Glomerular visceral epithelial cell (primary cell): Measurements from ENCODE around the gene ITPKC.

ENCODE experiments used
- DNase-seq: peaks from one replicate; pipeline ENCODE4 v3.0.0-alpha.2; 2016; ENCODE audit errors: extremely low spot score

Gene ITPKC

DNA sequence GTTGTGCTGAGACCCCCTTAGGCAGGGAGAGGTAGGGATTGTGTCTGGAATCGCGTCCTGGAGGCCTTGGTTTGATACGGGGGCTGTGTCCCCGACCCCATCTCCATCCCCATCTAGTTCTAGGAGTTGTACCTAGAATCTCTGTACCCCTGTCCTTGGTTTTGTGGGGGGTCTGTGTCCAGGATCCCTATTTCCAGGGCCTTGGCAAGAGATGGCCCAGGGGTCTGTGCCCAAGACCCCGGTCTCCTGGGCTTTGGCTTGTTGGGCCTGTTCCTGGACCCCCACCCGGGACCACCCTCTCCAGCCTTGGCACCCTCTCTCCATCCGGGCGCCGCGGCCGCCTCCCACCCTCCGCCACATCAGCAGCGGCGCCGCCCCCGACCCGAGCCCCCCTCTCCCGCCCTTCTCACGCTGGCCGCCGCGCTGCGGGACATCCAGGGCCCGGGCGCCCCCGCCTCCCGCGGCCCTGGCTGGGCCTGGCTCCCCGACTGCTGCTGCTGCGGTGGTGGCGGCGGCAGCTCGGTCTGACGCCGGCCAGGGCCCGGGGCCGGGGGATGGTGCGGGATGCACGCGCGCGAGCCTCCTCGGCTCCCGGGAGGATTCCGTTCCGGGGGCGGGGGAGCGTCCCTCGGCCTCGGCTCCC, 26.7 kb upstream of the ITPKC start, which contains the start of gene NUMBL:
NUMBL (minus strand) TSS at position 602 of the 643 bp plus-strand sequence; CDS start at position 434, 168 bp downstream.
- DNase-seq = no peak

DNA sequence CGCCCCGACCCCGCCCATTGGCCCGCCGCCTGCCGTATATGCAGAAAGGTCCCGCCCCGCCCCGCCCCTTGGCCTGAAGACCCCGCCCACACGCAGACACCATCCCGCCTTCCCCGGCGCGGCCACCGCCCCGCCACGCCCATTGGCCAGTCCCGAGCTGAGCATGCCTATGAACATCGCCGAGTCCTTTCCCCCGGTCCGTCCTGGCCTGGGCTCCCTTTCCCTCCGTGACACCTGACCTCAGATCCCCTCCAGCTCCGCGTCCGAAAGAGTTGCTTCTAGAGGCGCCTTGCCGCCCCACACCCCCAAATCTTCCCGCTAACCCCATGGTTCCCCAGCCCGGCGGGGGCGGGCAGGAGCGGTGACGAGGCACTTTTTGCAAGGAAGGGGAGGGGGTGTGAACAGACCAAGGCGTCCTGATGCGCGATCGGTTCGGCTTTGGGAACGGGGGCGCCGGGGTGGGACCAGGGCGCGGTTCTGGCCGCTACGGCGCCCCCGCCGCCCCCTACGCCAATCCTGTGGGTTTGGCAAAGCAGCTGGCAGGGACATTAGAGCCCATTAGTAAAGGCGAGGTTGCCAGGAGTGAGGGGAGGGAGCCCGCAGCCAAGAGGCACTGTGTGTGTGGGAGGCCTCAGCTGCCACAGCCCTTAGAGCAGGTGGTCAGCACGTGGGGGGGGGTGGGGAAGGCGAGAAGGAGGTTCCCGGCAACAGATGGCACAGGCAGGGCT, 26.1 kb upstream of the ITPKC start:
- DNase-seq = peak; percentile 95

DNA sequence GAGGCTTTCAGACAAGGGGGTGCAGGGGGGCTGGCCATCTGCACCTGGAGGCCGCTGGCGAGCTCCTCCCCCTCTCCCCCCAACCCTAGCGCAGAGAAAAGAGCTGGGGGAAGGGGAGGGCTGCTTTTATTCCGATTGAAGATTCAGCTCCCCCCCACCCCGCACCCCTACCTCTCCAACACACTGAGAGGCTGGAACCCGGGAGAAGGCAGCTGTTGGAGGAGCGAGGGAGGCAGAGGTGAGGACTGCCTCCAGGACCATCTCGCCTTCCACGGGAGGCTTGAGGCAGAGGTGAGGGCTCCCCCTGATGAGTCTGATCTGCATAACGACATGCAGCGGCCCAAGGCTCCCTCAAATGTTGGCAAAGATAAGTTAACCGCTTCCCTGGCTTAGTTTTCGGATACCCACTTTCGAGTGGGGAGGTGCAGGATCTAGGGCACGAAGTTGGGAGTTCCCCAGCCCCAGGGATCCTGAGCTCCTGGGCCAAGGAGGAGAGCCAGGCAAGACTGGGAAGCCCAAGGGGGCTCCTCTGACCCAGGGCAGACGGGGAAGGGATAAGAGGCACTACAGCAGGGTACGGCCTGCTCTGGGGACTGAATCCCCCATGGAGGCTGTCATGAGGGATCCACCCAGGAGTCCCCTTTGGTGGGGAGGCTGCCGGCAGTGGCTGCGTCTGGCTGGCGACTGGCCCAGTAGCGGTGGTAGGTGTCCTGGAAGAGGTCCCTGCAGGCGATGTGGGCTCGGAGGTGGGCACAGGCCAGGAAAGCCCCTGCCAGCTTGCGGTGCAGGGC, 25.3 kb upstream of the ITPKC start:
- DNase-seq = no peak

DNA sequence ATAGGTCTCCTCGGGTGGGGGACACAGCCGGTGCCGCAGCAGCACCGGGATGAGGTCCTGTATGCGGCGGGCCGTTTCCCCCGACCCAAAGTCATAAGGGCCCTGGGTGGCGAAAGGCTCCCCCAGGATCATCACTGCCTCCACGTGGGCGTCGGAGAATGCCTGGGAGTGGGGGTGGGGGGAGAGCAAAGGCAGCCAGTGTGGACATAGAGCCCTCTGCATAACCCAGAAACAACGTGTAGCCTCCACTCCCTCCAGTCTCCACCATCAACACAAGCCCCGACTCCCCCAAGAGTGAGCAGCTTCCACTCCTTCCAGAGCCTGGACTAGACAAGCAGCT, 24.7 kb upstream of the ITPKC start:
- no peak for DNase-seq

DNA sequence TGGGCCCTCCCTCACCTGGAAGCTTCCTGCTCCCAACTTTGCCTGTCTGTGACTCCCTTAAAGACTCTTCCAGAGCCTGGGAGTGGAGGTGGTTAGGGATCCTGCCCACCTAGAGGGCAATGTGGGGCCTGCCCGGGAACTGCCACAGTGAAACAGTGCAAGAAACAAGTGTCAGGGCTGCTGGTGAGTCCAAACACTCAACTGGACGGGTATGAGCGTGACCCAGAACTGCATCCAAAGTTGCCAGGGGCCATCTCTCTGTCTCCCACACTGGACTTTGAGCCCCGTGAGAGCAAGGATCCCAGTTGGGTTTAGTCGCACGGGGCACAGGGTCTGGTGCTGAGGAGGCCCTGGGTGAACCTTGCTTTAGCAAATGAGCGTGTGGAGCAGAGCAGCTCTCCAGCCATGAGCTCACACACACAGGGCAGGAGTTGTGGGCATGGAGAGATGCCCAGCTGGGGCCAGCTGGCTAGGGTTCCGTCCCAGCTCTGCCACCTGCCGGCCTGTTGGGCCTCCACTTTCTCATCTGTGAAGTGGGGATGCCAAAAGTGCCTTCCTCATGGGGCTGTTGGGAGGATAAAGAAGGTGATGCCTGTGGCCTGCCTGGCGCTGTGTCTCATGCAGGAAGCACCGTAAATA, 23.6 kb upstream of the ITPKC start:
- no peak for DNase-seq

DNA sequence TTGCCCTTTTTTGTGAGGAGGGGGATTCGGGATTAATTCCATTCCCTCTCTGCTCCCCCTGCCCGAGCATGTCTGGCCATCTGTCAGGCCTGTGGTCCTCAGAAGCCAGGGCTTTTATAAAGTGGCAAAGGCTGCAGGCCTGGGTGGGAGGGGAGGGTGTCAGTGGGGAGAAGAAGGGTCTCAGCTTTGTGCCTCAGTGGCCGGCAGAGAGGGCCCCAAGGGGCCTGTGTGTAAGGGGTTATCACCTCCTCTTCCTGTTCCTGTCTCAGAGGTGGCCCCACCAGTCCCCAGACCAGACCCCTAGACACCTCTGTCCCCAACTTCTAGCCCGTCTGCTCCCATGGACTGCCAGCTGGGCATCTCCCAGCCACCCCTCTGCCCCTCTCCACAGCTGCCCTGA, 23.0 kb upstream of the ITPKC start:
- no peak for DNase-seq

DNA sequence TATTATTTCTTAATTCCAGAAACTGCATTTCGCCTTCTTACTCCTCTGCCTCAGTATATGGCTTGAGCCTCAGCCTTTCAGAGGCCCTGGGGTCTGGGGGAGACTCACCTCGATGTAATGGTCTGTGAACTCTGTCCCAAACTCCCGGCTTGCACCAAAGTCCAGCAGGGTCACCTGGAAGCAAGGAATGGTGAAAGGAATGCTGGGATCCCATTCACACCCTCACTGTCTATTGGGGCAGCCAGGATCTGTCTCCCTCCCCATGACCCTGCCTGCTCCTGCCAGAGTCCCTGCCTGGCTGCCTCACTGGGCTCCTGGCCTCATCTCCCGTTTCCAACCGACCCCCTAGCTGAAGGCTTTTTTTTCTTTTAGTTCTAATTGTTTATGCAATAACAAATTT, 21.0 kb upstream of the ITPKC start:
- no peak for DNase-seq

DNA sequence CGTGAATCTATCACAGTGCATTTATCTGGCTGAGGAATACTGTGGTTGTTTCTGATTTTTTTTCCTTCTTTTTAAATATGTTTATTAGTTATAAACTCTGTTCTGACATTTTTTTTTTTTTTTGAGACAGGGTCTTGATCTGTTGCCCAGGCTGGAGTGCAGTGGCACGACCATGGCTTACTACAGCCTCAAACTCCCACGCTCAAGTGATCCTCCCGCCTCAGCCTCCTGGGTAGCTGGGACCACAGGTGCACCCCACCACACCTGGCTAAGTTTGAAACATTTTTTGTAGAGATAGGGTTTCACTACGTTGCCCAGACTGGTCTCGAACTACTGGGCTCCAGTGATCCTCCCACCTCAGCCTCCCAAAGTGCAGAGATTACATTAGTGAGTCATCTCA, 19.9 kb upstream of the ITPKC start:
- no peak for DNase-seq

DNA sequence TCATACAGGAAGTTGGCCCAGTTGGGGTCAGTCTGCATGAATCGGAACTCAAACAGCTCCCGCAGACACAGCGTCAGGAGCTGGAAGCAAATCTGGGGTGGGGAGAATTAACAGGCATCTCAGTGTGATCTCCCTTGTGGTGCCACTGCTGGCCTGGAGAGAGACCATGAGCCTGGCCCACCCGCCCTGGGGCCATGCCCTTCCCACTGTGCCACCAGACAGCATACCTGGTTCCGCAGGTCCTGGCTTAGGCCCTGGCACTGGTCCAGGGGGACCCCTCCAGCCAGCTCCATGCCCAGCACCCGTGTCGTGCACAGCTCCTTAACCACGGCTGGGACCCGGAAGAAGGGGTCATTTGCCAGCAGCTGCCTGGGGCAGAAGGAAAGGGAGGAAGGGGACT, 16.8 kb upstream of the ITPKC start:
- DNase-seq = no peak

DNA sequence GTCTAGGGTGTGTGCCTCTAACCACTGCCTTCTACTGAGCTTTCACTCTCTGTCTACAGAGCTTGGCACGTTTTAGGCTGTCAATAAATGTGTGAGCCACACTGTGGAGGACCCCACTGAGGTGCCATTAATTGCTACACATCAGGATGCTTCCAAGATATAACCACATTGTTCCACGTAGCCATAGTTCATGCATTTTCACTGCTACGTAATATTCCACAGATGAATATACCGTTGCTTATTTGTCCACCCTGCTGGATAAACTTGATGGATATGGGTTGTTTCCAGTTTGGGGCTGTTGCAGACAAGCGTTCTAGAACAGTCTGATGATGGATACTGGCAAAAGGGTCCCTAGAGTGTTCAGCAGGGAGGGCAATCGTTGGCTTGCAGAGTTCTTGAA, 15.2 kb upstream of the ITPKC start:
- no peak for DNase-seq

DNA sequence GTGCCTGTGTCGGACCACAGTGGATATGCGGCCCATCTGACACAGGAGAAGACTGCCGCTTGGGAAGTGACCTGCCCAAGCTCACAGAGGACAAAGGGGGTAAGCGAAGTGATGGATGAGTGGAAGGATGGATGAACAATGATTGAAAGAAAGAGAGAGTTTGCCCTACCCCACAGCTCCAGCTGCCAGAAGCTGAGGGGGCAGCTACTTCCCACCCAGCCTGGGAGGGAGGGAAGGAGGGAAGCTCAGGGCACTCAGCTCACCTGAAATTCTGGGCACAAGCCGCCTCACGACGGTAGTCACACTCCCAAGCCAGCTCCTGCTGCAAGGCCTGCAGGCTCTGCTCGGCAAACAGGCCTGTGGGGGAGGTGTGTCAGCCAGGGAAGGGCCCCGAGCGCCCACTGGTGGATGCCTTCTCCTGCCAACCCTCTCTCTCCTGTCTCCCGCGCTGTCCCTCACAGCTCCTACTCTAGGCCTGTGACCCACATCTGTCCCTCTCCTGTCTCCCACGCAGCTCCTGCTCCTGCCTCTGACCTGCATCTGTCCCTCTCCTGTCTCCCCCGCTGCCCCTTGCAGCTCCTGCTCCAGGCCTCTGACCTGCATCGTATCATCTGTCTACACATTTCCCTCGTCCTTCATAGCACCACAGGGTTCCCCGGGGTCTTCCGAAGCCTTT, 14.4 kb upstream of the ITPKC start:
- no peak for DNase-seq

DNA sequence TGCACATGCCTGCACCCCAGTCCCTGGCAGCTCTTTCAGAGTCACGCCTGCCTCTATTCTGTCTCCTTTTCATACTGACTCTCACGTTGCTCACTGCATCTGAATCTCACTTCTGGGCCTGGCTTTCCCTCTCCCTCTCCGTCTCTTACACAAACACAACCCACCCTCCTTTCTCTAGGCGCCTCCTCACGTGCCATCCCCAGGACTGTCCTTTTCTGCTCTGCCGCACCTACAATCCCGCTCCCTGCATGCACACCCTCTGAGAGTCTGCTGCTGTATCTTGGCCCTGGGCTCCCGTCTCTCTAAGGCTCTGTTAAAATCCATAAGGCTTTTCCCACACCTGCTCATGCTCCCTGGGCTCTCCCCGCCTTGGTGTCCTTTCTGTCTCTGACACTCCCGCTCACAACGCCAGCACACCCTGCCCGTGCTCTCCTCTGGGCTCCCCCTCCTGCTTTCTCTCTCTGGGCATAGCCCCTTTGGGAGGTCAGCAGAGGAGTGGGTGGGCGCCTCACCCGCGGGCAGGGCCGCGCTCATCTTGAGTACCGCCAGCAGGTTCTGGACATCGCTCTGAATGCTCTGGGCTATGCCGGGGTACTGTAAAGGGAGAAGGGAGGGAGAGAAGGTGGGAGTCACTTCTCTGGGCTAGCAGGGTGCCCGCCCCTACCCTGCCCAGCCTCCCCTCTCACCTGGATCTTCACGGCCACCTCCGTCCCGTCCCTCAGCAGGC, 13.7 kb upstream of the ITPKC start:
- no peak for DNase-seq

DNA sequence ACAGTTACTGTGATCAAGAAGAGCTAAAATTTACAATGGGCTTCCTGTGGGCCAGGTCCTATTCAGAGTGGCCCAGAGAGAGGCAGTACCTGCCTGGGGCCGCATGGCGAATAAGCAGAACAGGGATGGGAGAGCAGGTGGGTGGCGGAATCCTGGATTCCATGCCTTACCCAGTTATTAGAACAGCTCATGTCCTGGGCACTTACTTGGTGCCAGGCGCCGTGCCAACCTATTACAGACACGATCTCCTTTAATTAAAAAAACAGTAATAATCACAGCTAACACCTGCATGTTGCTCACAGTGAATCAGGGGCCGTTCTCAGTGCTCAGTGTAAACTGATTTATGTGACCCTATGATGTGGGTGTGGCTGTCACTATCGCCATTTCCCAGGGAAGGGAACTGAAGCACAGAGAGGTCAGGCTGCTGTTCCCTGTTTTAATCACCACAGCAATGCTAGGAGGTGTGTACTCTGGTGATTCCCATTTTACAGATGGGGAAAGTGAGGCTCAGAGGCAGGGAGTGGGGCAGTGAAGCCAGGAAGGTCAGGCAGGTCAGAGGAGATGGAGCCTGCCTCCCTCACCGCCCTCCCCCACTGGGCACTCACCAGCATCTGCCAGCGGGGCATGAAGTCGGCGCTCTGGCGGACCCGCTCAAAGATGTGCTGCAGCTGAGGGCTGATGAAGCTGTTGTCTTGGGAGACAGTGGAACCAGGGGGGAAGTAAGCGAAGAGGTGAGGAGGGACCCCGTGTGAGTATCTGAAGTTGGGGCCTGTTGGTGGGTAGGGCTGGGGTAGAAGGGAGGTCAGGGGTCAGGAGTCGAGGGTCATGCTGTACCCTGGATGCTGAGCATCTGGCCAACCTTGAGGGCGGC, 12.2 kb upstream of the ITPKC start:
- DNase-seq = no peak

DNA sequence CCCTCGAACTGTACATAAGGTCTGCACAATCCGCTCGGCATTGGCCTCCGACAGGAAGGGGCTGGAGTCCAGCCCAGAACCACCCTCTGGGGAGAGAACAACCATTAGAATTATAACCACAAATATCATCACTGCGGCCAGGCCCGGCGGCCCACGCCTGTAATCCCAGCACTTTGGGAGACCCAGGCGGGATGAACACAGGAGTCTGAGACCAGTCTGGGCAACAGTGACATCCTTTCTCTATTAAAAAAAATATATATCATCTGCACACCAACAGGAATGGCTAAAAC, 11.6 kb upstream of the ITPKC start:
- no peak for DNase-seq

DNA sequence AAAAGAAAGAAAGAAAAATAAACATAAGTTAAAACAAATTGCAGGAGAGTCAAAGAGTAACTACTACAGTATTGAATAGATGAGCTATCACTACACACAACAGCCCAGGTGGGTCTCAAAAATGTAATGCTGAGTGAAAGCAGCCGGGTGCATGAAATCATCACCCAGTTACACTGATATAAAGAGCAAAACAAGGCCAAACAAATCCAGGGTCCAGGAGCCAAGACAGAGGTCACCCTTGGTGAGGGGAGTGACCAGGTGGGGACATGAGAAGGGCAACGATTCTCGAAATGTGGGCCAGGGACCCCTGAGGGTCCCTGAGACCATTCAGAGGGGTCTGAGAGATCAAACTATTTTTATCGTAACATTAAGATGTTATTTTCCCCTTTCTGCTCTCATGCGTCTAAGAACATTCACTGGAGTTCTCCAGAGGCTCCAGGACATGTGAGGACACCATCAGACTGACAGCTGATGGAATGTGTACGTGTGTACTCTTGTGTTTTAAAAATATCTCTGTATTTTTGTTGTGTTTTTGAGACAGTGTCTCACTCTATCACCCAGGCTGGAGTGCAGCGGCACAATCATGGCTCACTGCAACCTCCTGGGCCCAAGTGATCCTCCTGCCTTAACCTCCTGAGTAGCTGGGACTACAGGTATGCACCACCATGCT, 10.8 kb upstream of the ITPKC start:
- DNase-seq = no peak

DNA sequence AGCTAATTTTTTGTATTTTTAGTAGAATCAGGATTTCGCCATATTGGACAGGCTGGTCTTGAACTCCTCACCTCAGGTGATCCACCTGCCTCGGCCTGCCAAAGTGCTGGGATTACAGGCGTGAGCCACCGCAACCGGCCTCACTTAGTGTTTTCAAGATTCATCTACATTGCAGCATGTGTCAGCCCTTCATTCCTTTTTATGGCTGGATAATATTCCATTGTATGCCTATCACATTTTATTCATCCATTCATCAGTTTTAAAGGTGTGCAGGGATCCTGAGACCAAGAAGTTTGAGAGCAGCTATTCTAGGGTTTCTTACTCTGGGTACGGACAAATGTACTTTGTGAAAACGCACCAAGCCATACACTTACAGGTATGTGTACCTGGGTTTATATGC, 9.3 kb upstream of the ITPKC start:
- no peak for DNase-seq

DNA sequence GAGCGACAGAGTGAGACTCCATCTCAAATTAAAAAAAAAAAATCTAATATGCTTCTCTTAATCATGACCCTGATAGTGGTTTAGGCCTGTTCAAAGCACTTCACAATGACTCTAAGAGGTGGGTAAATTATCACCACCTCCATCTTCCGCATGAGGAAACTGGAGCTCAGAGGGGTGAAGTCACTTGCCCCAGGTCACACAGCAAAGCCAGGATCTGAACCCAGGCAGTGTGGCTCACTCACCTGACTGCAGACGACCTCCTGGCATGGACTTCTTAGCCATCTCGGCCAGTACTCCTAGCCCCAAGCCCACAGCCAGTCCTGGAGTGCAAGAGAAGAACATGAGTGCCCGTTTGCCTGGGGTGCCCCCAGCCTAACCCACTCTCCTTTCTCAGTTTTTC, 7.1 kb upstream of the ITPKC start:
- DNase-seq = no peak

DNA sequence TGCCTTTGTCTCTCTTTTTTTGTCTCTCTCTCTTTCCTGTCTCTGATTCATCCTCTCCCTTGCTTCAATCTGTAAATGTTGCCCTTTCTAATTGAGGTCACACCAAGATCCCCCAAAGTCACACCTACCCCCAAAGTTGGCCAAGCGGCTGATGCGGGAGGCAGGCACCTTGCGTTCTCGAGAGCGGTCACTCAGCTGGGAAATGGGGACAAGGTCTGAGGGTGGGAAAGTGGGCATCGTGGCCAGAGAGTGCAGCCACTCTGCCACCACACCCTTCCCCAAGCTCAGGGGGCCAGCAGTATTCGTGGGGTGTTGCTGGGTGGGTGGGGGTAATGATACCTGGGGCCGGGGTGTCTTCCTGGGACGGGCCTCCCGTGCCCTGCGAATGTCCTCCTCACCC, 3.0 kb upstream of the ITPKC start:
- DNase-seq = no peak

DNA sequence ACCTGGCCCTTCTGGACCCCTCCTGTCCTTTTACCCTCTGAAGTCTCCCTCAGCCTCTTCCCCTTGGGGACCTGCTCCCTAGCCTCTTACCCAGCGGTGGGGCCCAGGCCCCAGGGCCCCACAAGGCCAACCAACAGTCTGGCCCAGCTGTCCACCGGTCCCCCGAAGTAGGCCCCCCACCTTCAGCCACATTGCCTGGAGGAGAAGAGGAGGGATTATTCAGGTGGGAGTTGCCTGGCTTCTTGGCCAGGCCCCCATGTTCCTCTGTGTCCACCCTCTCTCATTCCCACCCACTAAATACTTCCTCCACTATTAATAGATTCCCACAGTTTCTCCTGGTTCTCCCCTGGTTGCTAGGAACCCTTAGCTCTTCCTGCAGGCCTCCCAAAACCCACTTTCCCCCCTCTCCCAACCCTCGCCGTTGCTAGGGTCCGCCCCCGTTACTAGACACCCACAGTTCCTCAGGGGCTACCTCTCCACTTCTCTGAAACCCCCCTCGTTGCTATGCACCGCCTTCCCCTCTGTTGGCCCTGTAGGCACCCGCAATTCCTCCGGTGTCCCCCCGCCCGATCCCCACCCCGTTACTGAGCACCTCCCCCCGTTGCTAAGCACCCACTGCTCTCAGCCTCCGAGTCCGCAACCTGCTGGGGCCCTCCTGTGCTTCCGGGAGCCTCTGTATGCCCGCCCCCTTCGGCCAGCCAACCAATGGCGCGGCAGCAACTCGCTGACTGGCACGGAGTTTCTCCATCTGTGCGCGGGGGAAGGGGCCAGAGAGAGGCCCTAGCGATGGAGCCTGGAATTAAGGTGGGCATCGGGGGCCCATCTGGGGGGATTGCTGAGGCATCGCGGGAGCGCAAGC, 2.2 kb upstream of the ITPKC start:
- DNase-seq = peak; percentile 94
